GM04504 (cell line): ENCODE results near the gene BMPR2.
"Not testable (repeated sequence)": the region's sequence is repeated elsewhere in the genome, so short reads cannot be mapped to it uniquely, and the experiment has no call there.

ENCODE experiments used
- DNase-seq: peaks from one replicate; pipeline ENCODE4 v3.0.0-alpha.2; 2012; ENCODE audit warnings: low read depth

BMPR2 gene

GRCh38 chr2:202382684-202383083 lies 6.6 kb downstream of the BMPR2 start:
- no peak for DNase-seq

DNA sequence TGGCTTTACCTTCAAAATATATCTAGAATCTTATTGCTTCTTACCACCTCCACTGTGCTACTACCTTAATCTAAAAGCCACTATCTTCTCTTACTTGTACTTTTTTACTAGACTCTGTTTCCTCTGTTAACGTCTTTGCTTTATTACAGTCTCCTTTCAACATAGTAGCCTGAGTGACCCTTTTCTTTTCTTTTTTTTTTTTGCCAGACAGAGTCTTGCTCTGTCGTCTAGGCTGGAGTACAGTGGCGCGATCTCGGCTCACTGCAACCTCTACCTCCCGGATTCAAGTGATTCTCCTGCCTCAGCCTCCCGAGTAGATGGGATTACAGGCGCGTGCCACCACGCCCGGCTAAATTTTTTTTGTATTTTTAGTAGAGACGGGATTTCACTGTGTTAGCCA lies 10.4 kb downstream of the BMPR2 start:
- not testable (repeated sequence) for DNase-seq

DNA sequence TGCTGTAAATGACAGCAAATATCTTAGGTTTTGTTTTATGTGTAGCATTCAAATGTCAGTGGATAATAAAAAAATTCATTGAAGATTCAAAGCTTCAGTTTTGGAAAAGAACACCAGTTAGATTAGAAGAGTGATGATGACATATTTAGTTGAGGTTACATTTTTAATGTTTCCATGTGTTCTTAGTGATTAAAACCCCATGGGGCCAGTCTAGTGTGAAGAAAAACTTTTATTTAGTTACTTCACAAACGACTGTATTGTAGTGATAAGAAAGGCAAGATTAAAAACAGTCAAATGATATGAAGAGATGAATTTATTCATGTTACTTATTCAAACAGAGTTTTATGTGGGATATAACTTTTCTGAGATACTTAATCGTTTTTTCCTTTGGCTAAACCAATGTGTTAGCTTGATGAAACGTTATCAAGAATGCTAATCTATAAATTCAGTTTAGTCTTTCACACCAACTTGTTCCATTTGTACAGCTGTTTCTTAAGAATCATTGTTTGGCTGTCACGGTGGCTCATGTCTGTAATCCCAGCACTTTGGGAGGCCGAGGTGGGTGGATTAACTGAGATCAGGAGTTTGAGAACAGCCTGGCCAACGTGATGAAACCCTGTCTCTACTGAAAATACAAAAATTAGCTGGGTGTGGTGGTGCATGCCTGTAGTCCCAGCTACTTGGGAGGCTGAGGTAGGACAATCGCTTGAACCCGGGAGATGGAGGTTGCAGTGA lies 11.6 kb downstream of the BMPR2 start:
- DNase-seq = no peak

- no peak for DNase-seq
Measured at GRCh38 chr2:202400941-202401340, 24.8 kb downstream of the BMPR2 start.

GRCh38 chr2:202405798-202406197 lies 29.7 kb downstream of the BMPR2 start:
- no peak for DNase-seq

- no peak for DNase-seq
Measured at GRCh38 chr2:202406445-202406978, 30.4 kb downstream of the BMPR2 start.

GRCh38 chr2:202408546-202409140 lies 32.5 kb downstream of the BMPR2 start:
- DNase-seq = no peak

DNA sequence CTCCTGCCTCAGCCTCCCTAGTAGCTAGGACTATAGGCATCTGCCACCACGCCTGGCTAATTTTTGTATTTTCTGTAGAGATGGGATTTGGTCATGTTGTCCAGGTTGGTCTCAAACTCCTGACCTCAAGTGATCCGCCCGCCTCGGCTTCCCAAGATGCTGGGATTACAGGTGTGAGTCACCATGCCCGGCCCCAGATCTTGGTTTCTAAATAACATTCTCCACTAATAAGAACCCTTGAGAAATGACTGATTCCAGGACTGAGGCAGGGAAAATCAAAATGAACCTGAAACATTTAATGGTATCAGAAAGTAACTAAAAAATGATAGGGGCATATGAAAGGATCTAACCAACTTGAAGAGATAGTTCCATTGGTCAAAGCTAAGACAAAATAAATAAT lies 34.0 kb downstream of the BMPR2 start:
- DNase-seq = no peak

- DNase-seq = no peak
Measured at GRCh38 chr2:202411097-202411496, 35.0 kb downstream of the BMPR2 start.

GRCh38 chr2:202418027-202418426 lies 41.9 kb downstream of the BMPR2 start:
- no peak for DNase-seq

GRCh38 chr2:202418511-202418910 lies 42.4 kb downstream of the BMPR2 start:
- DNase-seq = no peak

- no peak for DNase-seq
Measured at GRCh38 chr2:202423139-202423538, 47.0 kb downstream of the BMPR2 start.

GRCh38 chr2:202425036-202425435 lies 48.9 kb downstream of the BMPR2 start:
- no peak for DNase-seq

DNA sequence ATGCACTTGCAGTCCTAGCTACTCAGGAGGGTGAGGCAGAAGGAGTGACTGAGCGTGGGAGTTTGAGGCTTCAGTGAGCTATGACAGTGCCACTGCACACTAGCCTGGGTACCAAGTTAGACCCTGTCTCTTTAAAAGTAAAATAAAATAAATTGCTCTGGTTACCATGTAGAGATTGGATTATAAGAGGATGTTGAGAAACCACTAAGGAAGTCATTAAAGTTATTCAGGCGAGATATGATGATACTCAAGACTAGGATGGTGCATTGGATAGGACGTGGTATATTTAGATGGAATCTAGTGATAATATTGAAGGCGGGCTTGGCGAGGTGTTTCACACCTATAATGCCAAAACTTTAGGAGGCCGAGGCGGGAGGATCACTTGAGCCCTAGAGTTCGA lies 50.6 kb downstream of the BMPR2 start:
- no peak for DNase-seq

GRCh38 chr2:202429164-202429980 lies 53.2 kb downstream of the BMPR2 start:
- peak; percentile 5 for DNase-seq

DNA sequence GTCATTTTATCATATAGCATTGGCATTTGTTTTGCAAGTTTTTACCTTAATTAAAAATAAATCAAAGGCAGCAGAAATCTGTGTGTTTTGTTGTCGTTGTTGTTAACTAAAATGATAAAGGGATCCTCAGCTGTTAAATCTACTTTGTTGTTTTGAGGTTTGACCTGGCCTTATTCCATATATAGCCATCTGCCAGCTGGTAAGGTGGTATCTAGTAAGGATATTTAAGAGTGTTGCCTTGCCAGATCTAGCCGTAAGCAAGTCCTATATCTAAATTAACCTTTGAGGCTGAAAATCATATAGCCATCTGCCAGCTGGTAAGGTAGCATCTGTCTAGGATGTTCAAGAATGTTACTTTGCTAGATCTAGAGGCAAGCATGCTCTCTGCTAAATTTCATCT lies 56.6 kb downstream of the BMPR2 start:
- DNase-seq = no peak

GRCh38 chr2:202434472-202434871 lies 58.3 kb downstream of the BMPR2 start:
- DNase-seq = no peak

GRCh38 chr2:202436626-202437025 lies 60.5 kb downstream of the BMPR2 start:
- DNase-seq = no peak

DNA sequence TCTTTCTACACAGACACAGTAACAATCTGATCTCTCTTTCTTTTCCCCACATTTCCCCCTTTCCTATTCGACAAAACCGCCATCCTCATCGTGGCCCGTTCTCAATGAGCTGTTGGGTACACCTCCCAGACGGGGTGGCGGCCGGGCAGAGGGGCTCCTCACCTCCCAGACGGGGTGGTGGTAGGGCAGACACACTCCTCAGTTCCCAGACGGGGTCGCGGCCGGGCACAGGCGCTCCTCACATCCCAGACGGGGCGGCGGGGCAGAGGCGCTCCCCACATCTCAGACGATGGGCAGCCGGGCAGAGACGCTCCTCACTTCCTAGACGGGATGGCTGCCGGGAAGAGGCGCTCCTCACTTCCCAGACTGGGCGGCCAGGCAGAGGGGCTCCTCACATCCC lies 64.0 kb downstream of the BMPR2 start:
- DNase-seq = not testable (repeated sequence)

DNA sequence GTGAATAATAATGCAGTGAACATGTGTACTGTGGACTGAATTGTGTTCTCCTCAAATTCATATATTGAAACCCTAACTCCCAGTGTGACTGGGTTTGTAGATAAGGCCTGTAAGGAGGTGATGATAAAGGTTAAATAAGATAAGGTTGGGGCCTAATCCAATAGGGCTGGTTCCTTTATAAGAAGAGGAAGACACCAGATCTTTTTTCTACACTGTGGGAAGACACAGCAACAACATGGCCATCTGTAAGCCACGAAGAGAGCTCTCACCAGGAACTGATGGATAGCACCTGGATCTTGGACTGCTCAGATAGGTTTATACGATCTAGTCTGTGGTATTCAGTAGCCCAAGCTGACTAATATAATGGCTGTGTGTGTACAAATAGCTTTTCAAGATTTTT lies 66.8 kb downstream of the BMPR2 start:
- DNase-seq = no peak

DNA sequence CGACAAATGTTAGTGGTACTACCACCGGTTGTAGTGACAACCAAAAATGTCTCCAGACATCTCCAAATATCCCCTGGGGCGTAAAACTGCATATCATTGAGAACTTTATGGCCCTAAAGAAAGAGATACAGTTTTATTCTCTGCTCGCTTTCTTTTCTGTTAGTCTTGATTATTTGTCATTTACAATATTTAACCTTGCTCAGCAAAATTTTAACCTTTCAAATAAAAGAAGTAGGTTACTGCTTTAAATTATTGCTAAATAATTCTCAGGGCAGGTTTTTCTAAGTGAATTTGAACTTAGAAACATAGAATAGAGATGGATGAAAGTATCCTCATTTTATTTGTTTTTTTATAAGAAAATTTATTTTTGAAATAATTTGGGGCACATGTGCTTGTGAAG lies 67.9 kb downstream of the BMPR2 start:
- DNase-seq = no peak

GRCh38 chr2:202449344-202449743 lies 73.2 kb downstream of the BMPR2 start:
- no peak for DNase-seq

DNA sequence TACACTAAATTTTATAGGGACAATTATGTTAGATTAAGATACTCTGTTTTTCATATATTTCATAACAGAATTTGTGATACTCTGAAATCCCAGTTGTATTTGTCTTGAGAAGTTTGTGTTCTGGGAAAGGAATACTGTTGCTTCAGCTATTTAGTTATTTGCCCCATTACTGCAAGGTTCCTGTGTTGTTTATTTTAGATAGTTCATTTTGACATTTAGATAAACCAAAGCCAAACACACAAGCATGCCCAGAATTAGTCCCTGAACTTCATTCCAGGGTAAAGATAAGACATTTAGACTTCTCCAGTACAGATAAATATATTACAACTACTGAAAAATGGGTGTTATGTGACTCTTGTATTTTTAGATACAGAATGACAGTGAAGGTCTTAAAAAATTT lies 74.7 kb downstream of the BMPR2 start:
- no peak for DNase-seq
